OCI-LY7 (cell line): ENCODE measurements around the gene LSM14B.
"Not testable (repeated sequence)": the region's sequence is repeated elsewhere in the genome, so short reads cannot be mapped to it uniquely, and the experiment has no call there.

Experiments
- EZH2phosphoT487 ChIP-seq: fragments of 200-600 bp; sonication (generic); IDR thresholded peaks from 2 replicates; pipeline ENCODE4 v1.6.1; 2018; ENCODE audit warnings: low read depth, borderline replicate concordance, mild to moderate bottlenecking, mixed run types, antibody characterized with exemption, low read length, moderate library complexity, mixed read lengths
- TF ChIP-seq, protein P1 (sequence below): fragments of 200-600 bp; sonication (generic); conservative IDR thresholded peaks from 2 replicates; pipeline ENCODE4 v1.5.1; 2014; ENCODE audit warnings: mild to moderate bottlenecking, antibody characterized with exemption, low read length, moderate library complexity, mixed read lengths

DNA sequence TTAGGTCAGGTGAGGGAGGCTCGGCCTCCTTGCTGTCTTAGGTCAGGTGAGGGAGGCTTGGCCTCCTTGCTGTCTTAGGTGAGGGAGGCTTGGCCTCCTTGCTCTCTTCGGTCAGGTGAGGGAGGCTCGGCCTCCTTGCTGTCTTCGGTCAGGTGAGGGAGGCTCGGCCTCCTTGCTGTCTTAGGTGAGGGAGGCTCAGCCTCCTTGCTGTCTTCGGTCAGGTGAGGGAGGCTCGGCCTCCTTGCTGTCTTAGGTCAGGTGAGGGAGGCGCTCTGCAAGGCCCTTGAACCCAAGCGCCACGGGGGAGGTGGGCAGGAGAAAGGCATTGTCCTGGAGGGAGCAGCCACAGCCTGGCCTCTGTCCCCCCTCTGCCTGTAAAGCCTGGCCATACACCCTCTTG is 26.1 kb downstream of the LSM14B start:
- TF ChIP-seq, protein P1, sequence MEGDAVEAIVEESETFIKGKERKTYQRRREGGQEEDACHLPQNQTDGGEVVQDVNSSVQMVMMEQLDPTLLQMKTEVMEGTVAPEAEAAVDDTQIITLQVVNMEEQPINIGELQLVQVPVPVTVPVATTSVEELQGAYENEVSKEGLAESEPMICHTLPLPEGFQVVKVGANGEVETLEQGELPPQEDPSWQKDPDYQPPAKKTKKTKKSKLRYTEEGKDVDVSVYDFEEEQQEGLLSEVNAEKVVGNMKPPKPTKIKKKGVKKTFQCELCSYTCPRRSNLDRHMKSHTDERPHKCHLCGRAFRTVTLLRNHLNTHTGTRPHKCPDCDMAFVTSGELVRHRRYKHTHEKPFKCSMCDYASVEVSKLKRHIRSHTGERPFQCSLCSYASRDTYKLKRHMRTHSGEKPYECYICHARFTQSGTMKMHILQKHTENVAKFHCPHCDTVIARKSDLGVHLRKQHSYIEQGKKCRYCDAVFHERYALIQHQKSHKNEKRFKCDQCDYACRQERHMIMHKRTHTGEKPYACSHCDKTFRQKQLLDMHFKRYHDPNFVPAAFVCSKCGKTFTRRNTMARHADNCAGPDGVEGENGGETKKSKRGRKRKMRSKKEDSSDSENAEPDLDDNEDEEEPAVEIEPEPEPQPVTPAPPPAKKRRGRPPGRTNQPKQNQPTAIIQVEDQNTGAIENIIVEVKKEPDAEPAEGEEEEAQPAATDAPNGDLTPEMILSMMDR: not testable (repeated sequence)
- TF ChIP-seq EZH2phosphoT487: not testable (repeated sequence)
